GM12878 (cell line): ENCODE measurements around the gene BNC2.

Source experiments
- CBX5 ChIP-seq: sonication (generic); IDR thresholded peaks from 2 replicates; pipeline ENCODE4 v1.6.1; 2016; ENCODE audit warnings: low read depth, moderate library complexity, mild to moderate bottlenecking, inconsistent platforms
- TCF12 ChIP-seq: IDR thresholded peaks from 2 replicates; pipeline ENCODE4 v1.6.1; 2011; ENCODE audit warnings: low read depth, mild to moderate bottlenecking, low read length

DNA sequence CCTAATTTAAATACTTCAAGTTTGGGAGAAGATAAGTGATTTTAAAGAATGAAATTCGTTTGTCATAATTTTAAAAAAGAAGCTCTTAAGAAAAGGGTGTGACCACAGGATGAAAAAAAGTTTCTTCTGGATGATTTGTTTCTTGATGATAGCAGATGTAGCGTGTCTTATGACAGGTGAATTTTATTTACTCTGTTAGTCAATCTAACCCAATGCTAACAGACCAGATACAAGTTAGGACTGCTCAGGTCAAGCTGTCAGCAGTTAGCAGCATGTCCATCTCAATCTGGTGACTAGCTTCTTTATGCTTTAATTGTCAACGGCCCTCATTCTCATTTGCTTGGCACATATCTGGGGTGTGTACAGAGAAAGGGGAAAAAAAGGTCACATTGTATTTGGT lies 456.0 kb downstream of the BNC2 start:
- TF ChIP-seq CBX5 (no peak), TCF12 (no peak)
